ENCODE measurements around the gene OXCT2. TPM values are rescaled to one million over a fixed set of nuclear protein-coding genes. Genes with fewer than 3 reads are reported as not detected.
"Not testable (repeated sequence)": the region's sequence is repeated elsewhere in the genome, so short reads cannot be mapped to it uniquely, and the experiment has no call there.

The OXCT2 gene
- total and polyA plus RNA-seq, 2 experiments from 2014 or later: 0.25 to 1.8 TPM

GRCh38 chr1:39799770-39800470 lies 28.8 kb upstream of the OXCT2 start:
- Histone ChIP-seq H3K4me1 (ENCODE audit: insufficient read depth) (peaks cover 2% of the 10 kb centered on the region), H3K79me2 (no peaks in the 10 kb centered on the region), H4K20me1 (ENCODE audit: insufficient read depth, poor library complexity, severe bottlenecking) (no peaks in the 10 kb centered on the region), H3K9me3 (ENCODE audit: low read depth) (no peaks in the 10 kb centered on the region), H3K4me3 (no peak overlapping the region), H3K27me3 (no peaks in the 10 kb centered on the region), H3K4me2 (no peak overlapping the region), H3K27ac (peak overlapping the region; percentile 64), H2AFZ (no peak overlapping the region), H3K9me2 (replicated peaks; ENCODE audit: insufficient read depth) (no peaks in the 10 kb centered on the region), H3K36me3 (replicated peaks; ENCODE audit: insufficient read depth, low read depth) (no peaks in the 10 kb centered on the region)
- 9% methylated on average over 8 of the region's 8 CpGs for WGBS (ENCODE audit: low lambda C conversion rate, missing lambda C conversion rate)
- TF ChIP-seq EZH2phosphoT487 (IDR thresholded peaks at IDR 0.05; ENCODE audit: low read depth, severe bottlenecking, unreplicated experiment): no peak
- TF ChIP-seq, protein P1, sequence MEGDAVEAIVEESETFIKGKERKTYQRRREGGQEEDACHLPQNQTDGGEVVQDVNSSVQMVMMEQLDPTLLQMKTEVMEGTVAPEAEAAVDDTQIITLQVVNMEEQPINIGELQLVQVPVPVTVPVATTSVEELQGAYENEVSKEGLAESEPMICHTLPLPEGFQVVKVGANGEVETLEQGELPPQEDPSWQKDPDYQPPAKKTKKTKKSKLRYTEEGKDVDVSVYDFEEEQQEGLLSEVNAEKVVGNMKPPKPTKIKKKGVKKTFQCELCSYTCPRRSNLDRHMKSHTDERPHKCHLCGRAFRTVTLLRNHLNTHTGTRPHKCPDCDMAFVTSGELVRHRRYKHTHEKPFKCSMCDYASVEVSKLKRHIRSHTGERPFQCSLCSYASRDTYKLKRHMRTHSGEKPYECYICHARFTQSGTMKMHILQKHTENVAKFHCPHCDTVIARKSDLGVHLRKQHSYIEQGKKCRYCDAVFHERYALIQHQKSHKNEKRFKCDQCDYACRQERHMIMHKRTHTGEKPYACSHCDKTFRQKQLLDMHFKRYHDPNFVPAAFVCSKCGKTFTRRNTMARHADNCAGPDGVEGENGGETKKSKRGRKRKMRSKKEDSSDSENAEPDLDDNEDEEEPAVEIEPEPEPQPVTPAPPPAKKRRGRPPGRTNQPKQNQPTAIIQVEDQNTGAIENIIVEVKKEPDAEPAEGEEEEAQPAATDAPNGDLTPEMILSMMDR (IDR thresholded peaks at IDR 0.05; ENCODE audit: poor library complexity): peak; percentile 78
- peak; percentile 65 for DNase-seq (ENCODE audit: low spot score)

DNA sequence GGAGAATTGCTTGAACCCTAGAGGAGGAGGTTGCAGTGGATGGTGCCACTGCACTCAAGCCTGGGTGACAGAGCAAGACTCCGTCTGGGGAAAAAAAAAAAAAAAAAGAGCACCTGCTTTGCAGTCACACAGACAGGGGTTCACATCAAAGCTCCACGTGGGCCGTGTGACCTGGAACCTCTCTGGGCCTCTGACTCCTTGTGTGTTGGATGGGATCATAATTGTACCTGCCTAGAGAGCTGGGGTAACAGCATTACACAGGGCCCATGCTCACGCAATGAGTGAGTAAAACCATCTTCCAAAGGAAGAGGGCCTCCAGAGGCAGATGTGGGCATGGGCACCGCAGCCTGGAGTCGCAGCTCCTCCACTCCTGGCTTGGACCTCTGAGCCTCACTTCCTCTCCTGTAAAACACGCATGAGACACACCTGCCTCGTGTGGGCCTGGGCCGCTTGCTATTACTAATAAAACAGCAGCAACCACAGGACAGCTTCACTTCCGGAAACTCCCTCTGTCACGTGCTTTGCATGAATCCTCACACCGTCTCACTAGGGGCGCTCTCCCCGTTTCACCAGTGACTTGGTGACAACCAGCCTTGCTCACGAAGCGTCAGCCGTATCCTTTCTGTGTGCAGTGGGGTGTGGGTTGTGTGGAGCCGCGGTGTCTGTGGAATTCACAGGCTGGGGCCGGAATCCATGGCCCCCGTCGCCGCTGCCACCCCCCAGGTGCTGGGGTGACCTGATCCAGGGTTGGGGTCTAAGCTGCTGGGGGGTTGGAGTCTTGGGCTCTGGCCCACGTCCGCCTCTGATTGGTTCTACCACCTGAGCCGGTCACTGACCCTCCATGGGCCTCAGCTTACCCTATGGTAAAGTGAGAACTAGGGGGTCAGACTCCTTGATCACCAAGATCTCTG lies 28.0 kb upstream of the OXCT2 start:
- H3K27ac ChIP-seq: peak overlapping the region; percentile 64
- H4K20me1 ChIP-seq (ENCODE audit: insufficient read depth, poor library complexity, severe bottlenecking); H3K27me3 ChIP-seq; H2AFZ ChIP-seq; H3K4me2 ChIP-seq; H3K79me2 ChIP-seq; H3K36me3 ChIP-seq (replicated peaks; ENCODE audit: insufficient read depth, low read depth); H3K4me1 ChIP-seq (ENCODE audit: insufficient read depth); H3K9me2 ChIP-seq (replicated peaks; ENCODE audit: insufficient read depth); H3K9me3 ChIP-seq (ENCODE audit: low read depth); H3K4me3 ChIP-seq: not testable (repeated sequence)
- 67% methylated on average over 23 of the region's 26 CpGs for WGBS (ENCODE audit: low lambda C conversion rate, missing lambda C conversion rate)
- peak; percentile 74 for DNase-seq (ENCODE audit: low spot score)

- H3K9me2 ChIP-seq (replicated peaks; ENCODE audit: insufficient read depth): no peaks in the 10 kb centered on the region
- H3K27ac ChIP-seq: no peak overlapping the region
- no peaks in the 10 kb centered on the region for H3K9me3 ChIP-seq (ENCODE audit: low read depth)
- H3K27me3 ChIP-seq: peaks cover 5% of the 10 kb centered on the region
- H3K4me1 ChIP-seq (ENCODE audit: insufficient read depth): peaks cover 2% of the 10 kb centered on the region
- H3K4me2 ChIP-seq: no peak overlapping the region
- 33% methylated on average over 1 of the region's 1 CpG for WGBS (ENCODE audit: low lambda C conversion rate, missing lambda C conversion rate)
- no peak overlapping the region for H2AFZ ChIP-seq
- no peaks in the 10 kb centered on the region for H3K36me3 ChIP-seq (replicated peaks; ENCODE audit: insufficient read depth, low read depth)
- no peak for TF ChIP-seq EZH2 (IDR thresholded peaks at IDR 0.05; ENCODE audit: borderline replicate concordance)
- no peak for TF ChIP-seq EZH2phosphoT487 (IDR thresholded peaks at IDR 0.05; ENCODE audit: low read depth, severe bottlenecking, unreplicated experiment)
- TF ChIP-seq, protein P1 (IDR thresholded peaks at IDR 0.05; ENCODE audit: poor library complexity): no peak
- H3K79me2 ChIP-seq: no peaks in the 10 kb centered on the region
- no peaks in the 10 kb centered on the region for H4K20me1 ChIP-seq (ENCODE audit: insufficient read depth, poor library complexity, severe bottlenecking)
- no peak for DNase-seq (ENCODE audit: low spot score)
- no peak overlapping the region for H3K4me3 ChIP-seq
Observed at GRCh38 chr1:39795651-39796050, 24.5 kb upstream of the OXCT2 start.

GRCh38 chr1:39791838-39792237 lies 20.7 kb upstream of the OXCT2 start:
- H3K36me3 ChIP-seq (replicated peaks; ENCODE audit: insufficient read depth, low read depth): no peaks in the 10 kb centered on the region
- WGBS (ENCODE audit: low lambda C conversion rate, missing lambda C conversion rate): 90% methylated on average over 2 of the region's 2 CpGs

More at GRCh38 chr1:39791838-39792237, 20.7 kb upstream of the OXCT2 start:
- Histone ChIP-seq H3K79me2 (no peaks in the 10 kb centered on the region), H4K20me1 (ENCODE audit: insufficient read depth, poor library complexity, severe bottlenecking) (no peaks in the 10 kb centered on the region), H3K4me1 (ENCODE audit: insufficient read depth) (no peaks in the 10 kb centered on the region), H3K4me2 (no peak overlapping the region), H3K27ac (no peak overlapping the region), H3K9me3 (ENCODE audit: low read depth) (no peaks in the 10 kb centered on the region), H2AFZ (no peak overlapping the region), H3K9me2 (replicated peaks; ENCODE audit: insufficient read depth) (no peaks in the 10 kb centered on the region), H3K4me3 (no peak overlapping the region), H3K27me3 (peaks cover 13% of the 10 kb centered on the region)
- no peak for DNase-seq (ENCODE audit: low spot score)
- TF ChIP-seq EZH2phosphoT487 (IDR thresholded peaks at IDR 0.05; ENCODE audit: low read depth, severe bottlenecking, unreplicated experiment) (no peak), EZH2 (IDR thresholded peaks at IDR 0.05; ENCODE audit: borderline replicate concordance) (no peak)
- TF ChIP-seq, protein P1 (IDR thresholded peaks at IDR 0.05; ENCODE audit: poor library complexity): no peak
